ENCODE results near the gene HEMK1.

The HEMK1 gene

GRCh38 chr3:50612970-50613846 lies 43.9 kb downstream of the HEMK1 start:
- H3K4me1 ChIP-seq: peaks cover 30% of the 10 kb centered on the region
- TF ChIP-seq, protein P1, sequence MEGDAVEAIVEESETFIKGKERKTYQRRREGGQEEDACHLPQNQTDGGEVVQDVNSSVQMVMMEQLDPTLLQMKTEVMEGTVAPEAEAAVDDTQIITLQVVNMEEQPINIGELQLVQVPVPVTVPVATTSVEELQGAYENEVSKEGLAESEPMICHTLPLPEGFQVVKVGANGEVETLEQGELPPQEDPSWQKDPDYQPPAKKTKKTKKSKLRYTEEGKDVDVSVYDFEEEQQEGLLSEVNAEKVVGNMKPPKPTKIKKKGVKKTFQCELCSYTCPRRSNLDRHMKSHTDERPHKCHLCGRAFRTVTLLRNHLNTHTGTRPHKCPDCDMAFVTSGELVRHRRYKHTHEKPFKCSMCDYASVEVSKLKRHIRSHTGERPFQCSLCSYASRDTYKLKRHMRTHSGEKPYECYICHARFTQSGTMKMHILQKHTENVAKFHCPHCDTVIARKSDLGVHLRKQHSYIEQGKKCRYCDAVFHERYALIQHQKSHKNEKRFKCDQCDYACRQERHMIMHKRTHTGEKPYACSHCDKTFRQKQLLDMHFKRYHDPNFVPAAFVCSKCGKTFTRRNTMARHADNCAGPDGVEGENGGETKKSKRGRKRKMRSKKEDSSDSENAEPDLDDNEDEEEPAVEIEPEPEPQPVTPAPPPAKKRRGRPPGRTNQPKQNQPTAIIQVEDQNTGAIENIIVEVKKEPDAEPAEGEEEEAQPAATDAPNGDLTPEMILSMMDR (IDR thresholded peaks at IDR 0.05): no peak
- H3K36me3 ChIP-seq (ENCODE audit: control insufficient read depth, insufficient read depth, low read length): no peaks in the 10 kb centered on the region
- H3K79me2 ChIP-seq: peaks cover 27% of the 10 kb centered on the region
- H2AFZ ChIP-seq: no peak overlapping the region
- H3K9ac ChIP-seq: no peak overlapping the region
- H3K4me2 ChIP-seq (ENCODE audit: low read length): peak overlapping the region; percentile 94
- H3K27ac ChIP-seq: peak overlapping the region; percentile 81
- no peaks in the 10 kb centered on the region for H3K9me3 ChIP-seq (ENCODE audit: control insufficient read depth, low read length)
- no peaks in the 10 kb centered on the region for H3K27me3 ChIP-seq (ENCODE audit: control insufficient read depth, insufficient read depth, low read length)
- H3K4me3 ChIP-seq (ENCODE audit: low read depth, low read length): no peak overlapping the region

DNA sequence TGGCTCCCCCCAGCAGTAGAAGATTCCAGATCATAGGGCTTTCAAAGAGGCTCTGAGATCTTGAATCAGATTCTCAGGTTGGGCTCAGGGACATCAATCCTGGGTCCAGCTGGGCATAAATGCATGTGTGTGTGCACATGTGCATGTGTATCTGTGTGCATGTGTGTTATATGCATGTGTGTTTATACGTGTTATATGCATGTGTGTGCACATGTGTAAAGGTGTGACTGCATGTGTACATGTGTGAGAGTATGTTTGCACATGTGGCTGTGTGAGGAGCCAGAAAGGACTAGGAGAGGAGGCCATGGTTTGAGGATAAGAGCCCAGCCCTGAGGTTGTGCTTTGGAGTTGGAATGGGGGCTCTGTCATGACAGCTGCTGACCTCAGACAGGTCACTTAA lies 45.9 kb downstream of the HEMK1 start:
- Histone ChIP-seq H3K4me1 (peaks cover 30% of the 10 kb centered on the region), H3K79me2 (peaks cover 30% of the 10 kb centered on the region), H3K27me3 (ENCODE audit: control insufficient read depth, insufficient read depth, low read length) (no peaks in the 10 kb centered on the region), H3K9ac (no peak overlapping the region), H3K9me3 (ENCODE audit: control insufficient read depth, low read length) (no peaks in the 10 kb centered on the region), H2AFZ (no peak overlapping the region), H3K36me3 (ENCODE audit: control insufficient read depth, insufficient read depth, low read length) (no peaks in the 10 kb centered on the region), H3K27ac (no peak overlapping the region), H3K4me2 (ENCODE audit: low read length) (no peak overlapping the region), H3K4me3 (ENCODE audit: low read depth, low read length) (no peak overlapping the region)
- TF ChIP-seq, protein P1 (IDR thresholded peaks at IDR 0.05): no peak

DNA sequence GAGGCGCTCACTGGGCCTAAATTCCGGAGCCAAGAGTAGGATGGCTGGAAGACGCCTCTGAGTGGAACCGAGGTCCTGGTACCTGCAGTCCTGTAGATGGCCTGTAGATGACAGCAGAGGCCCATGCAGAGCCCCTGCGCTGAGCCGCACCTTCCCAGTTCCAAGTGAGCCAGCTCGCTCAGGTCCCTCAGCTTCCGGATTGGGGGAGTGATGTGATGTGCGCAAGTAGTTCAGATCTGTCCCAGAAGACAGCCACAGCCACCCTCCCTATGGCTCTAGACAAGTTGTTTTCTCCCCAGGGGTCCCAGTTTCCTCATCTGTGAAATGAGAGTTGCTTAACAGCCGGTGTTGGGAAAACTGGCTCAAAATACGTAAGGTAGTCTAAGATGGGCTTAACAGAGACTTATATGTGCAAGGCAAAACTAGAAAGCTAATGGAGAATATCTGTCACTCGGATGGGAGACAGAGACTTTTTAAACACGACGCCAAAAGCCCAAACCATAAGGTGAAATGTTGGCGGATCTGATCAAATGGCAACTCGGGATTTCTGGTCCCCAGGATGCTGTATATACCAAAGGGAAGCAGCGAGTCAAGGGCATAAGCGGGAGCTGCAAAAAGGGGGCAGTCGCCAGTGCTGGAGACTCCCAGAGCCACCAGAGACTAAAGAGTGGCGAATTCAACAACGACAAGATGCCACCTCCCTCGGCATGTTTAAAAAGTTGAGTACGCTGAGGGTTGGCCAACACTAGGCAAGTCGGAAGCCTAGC lies 46.9 kb downstream of the HEMK1 start:
- Histone ChIP-seq H2AFZ (peak overlapping the region; percentile 88), H3K9me3 (ENCODE audit: control insufficient read depth, low read length) (no peaks in the 10 kb centered on the region), H3K27me3 (ENCODE audit: control insufficient read depth, insufficient read depth, low read length) (no peaks in the 10 kb centered on the region), H3K4me1 (peaks cover 23% of the 10 kb centered on the region), H3K4me2 (ENCODE audit: low read length) (peak overlapping the region; percentile 85), H3K27ac (peak overlapping the region; percentile 91), H3K36me3 (ENCODE audit: control insufficient read depth, insufficient read depth, low read length) (no peaks in the 10 kb centered on the region), H3K4me3 (ENCODE audit: low read depth, low read length) (peak overlapping the region; percentile 60), H3K9ac (peak overlapping the region; percentile 16), H3K79me2 (peaks cover 26% of the 10 kb centered on the region)
- TF ChIP-seq, protein P1 (IDR thresholded peaks at IDR 0.05): peak; percentile 100

DNA sequence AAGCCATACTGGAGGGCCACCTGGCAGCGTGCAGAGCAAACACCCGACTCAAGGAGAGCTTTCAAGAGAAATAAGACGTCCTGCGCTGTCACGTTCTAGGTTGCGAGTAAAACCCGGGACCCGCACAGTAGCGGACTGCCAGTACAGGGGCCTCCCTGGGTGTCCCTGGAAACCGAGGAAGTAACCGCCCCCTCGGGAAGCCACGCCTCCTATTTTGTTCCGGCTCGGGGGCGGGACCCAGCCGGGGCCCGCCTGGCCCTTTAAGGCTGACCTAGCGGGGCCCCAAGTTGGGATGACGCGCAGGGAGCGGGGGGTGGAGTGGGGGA lies 47.4 kb downstream of the HEMK1 start:
- Histone ChIP-seq H3K4me1 (peaks cover 23% of the 10 kb centered on the region), H2AFZ (peak overlapping the region; percentile 88), H3K36me3 (ENCODE audit: control insufficient read depth, insufficient read depth, low read length) (no peaks in the 10 kb centered on the region), H3K4me3 (ENCODE audit: low read depth, low read length) (peak overlapping the region; percentile 60), H3K9me3 (ENCODE audit: control insufficient read depth, low read length) (no peaks in the 10 kb centered on the region), H3K27ac (peak overlapping the region; percentile 91), H3K9ac (peak overlapping the region; percentile 16), H3K27me3 (ENCODE audit: control insufficient read depth, insufficient read depth, low read length) (no peaks in the 10 kb centered on the region), H3K79me2 (peaks cover 26% of the 10 kb centered on the region), H3K4me2 (ENCODE audit: low read length) (peak overlapping the region; percentile 85)
- TF ChIP-seq, protein P1 (IDR thresholded peaks at IDR 0.05): no peak
